A549 (cell line): Measurements from ENCODE around the gene VEGFC. TPM values are rescaled to one million over a fixed set of nuclear protein-coding genes. Genes with fewer than 3 reads are reported as not detected.

Experiments used
- BHLHE40 ChIP-seq: IDR thresholded peaks from 2 replicates; pipeline ENCODE4 v1.6.1; 2012; ENCODE audit warnings: low read depth, low read length, inconsistent platforms
- CBX2 ChIP-seq: fragments of 200-600 bp; sonication (generic); IDR thresholded peaks from 2 replicates; pipeline ENCODE4 v1.6.1; 2016; ENCODE audit warnings: low read depth, mild to moderate bottlenecking, borderline replicate concordance
- EHMT2 ChIP-seq: fragments of 200-600 bp; sonication (generic); IDR thresholded peaks from 2 replicates; pipeline ENCODE4 v1.6.1; 2016; ENCODE audit warnings: antibody characterized with exemption, low read depth, mild to moderate bottlenecking, moderate library complexity
- ELK1 ChIP-seq: fragments of 150-350 bp; IDR thresholded peaks from 2 replicates; pipeline ENCODE4 v1.6.1; 2014; ENCODE audit warnings: low read depth, mild to moderate bottlenecking, low read length
- EP300 ChIP-seq, 2 experiments: fragments of >200 bp; sonication (Bioruptor Twin); formaldehyde crosslinking; IDR thresholded peaks; 2 replicates in 1 of 2; 3 replicates in 1 of 2; pipeline ENCODE4 v1.6.1; 2016 to 2017
- FOXS1 ChIP-seq: fragments of 250-450 bp; sonication (Bioruptor Pico); IDR thresholded peaks from 2 replicates; pipeline ENCODE4 v1.5.0; 2020; ENCODE audit warnings: mild to moderate bottlenecking, moderate library complexity
- JUN ChIP-seq, 2 experiments: fragments of >200 bp; sonication (Bioruptor Twin); formaldehyde crosslinking; IDR thresholded peaks; 2 replicates in 1 of 2; 3 replicates in 1 of 2; pipeline ENCODE4 v1.6.1; 2016 to 2017
- NFE2L2 ChIP-seq: fragments of 150-350 bp; conservative IDR thresholded peaks from 2 replicates; pipeline ENCODE4 v1.6.1; 2014; ENCODE audit warnings: low read length
- RAD21 ChIP-seq, 2 experiments: fragments of >200 bp in 1 of 2; sonication (Bioruptor Twin) in 1 of 2; formaldehyde crosslinking in 1 of 2; IDR thresholded peaks in 1 of 2; conservative IDR thresholded peaks in 1 of 2; 2 replicates in 1 of 2; 3 replicates in 1 of 2; pipeline ENCODE4 v1.6.1; 2012 to 2018; ENCODE audit warnings: inconsistent platforms in 1 of 2
- USF2 ChIP-seq: fragments of 450-650 bp; IDR thresholded peaks from 2 replicates; pipeline ENCODE4 v1.6.1; 2014; ENCODE audit warnings: antibody characterized with exemption
- ZC3H11A ChIP-seq: fragments of 450-650 bp; IDR thresholded peaks from 2 replicates; pipeline ENCODE4 v1.6.1; 2014; ENCODE audit warnings: antibody characterized with exemption, mild to moderate bottlenecking
- polyA plus RNA-seq, 4 experiments: library from polyadenylated mRNA; depleted of rRNA in 3 of 4; stranded (reverse); fragments of >200 nt; fragmentation: RNase III in 1 of 4; extraction: RNeasy Plus Mini Kit Qiagen cat#74134 plus additional on column Dnase treatment in 1 of 4; gene quantifications; 2 replicates in 3 of 4; 3 replicates in 1 of 4; pipeline ENCODE4 v1.2.3, GENCODE V29; 2011 to 2017
- TF ChIP-seq, protein P1 (sequence below): fragments of 250-450 bp; sonication (Bioruptor Pico); IDR thresholded peaks from 2 replicates; pipeline ENCODE4 v1.5.0; 2021; ENCODE audit warnings: mild to moderate bottlenecking, moderate library complexity, borderline replicate concordance
- TF ChIP-seq, protein P2 (sequence below): IDR thresholded peaks from 2 replicates; pipeline ENCODE4 v1.6.1; 2012

The VEGFC gene
- polyA plus RNA-seq, 2 of the 4 experiments (the other 2 are of a cell fraction) = 11.6 to 14.4 TPM

DNA sequence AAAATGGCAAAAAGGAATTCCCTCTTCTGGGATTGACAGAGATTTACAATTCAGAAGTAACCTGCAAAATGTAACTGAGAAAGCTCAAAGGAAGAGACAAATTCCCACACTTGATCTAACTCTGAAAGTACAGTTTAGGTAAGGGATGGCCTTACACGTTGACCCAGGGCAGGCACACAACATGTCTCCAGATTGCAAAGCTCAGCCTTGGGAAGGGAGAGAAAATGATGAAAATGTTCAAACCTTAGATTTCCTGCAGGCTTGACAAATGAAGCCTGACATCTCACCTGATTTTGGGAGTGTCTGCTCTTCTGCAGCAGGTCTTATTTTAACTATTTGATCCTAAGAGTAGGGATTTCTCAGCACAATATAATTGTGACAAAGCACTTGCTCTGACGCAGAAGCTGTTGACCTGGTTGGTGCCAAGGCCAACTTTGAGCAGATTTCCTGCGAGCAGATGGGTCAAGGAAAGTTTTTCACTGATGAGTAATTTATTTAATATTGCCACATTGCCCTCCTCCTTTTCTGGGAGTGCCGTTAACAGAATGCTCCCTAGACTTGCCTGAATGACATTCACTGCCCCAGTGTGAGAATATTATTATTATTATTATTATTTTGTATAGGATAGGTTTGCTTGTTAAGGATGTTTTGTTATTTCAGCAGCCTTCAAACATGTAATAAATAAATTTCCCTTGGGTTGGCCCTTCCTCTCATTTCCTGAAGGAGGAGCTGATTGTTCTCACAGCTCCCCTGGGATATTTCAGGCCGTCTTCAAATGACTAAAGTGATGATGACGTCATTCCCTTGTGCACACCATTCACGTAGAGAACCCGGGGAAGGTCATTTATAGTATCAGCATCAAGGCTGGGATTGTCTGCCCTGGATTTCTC lies 157.1 kb downstream of the VEGFC start (continued):
- no peak for TF ChIP-seq USF2
- peak; percentile 34 to 59 for TF ChIP-seq RAD21 (conservative IDR thresholded peaks at IDR 0.05 in 1 of 2, IDR thresholded peaks at IDR 0.05 in 1 of 2)
- no peak for TF ChIP-seq ELK1
- TF ChIP-seq, protein P1, sequence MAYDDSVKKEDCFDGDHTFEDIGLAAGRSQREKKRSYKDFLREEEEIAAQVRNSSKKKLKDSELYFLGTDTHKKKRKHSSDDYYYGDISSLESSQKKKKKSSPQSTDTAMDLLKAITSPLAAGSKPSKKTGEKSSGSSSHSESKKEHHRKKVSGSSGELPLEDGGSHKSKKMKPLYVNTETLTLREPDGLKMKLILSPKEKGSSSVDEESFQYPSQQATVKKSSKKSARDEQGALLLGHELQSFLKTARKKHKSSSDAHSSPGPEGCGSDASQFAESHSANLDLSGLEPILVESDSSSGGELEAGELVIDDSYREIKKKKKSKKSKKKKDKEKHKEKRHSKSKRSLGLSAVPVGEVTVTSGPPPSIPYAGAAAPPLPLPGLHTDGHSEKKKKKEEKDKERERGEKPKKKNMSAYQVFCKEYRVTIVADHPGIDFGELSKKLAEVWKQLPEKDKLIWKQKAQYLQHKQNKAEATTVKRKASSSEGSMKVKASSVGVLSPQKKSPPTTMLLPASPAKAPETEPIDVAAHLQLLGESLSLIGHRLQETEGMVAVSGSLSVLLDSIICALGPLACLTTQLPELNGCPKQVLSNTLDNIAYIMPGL (CRISPR knock-in tag) = no peak
- TF ChIP-seq EHMT2 = no peak
- TF ChIP-seq, protein P2, sequence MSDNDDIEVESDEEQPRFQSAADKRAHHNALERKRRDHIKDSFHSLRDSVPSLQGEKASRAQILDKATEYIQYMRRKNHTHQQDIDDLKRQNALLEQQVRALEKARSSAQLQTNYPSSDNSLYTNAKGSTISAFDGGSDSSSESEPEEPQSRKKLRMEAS = peak; percentile 58; the same call in 1 of the 2 replicates
- no peak for TF ChIP-seq CBX2
- TF ChIP-seq ZC3H11A = no peak
- TF ChIP-seq BHLHE40 = no peak
- TF ChIP-seq EP300 (IDR thresholded peaks at IDR 0.05) = peak; percentile 95 to 98
- TF ChIP-seq JUN (IDR thresholded peaks at IDR 0.05) = peak; percentile 91 to 94
- peak; percentile 51; the same call in 1 of the 2 replicates for TF ChIP-seq FOXS1 (CRISPR knock-in tag)
- TF ChIP-seq NFE2L2 = 0 out of 2 replicates have a peak, but pooled peaks have one; percentile 32
